ENCODE measurements around the gene TLCD5.

TLCD5 gene

GRCh38 chr11:120357620-120358019, 32.5 kb downstream of the TLCD5 start:
- intact Hi-C loops (cut with DNase I), result no loop called here
- DNase-seq, result no peak

- intact Hi-C loops (cut with DNase I), result no loop called here
- no peak for DNase-seq
These were observed 33.6 kb downstream of the TLCD5 start for GRCh38 chr11:120358729-120359128.

- intact Hi-C loops (cut with DNase I), result no loop called here
- no peak for DNase-seq
These were observed 38.3 kb downstream of the TLCD5 start for GRCh38 chr11:120363436-120363835.

- DNase-seq, result no peak
- intact Hi-C loops (cut with DNase I), result no loop called here
These were observed 40.4 kb downstream of the TLCD5 start for GRCh38 chr11:120365512-120365911.

- DNase-seq, result no peak
- intact Hi-C loops (cut with DNase I), result no loop called here
These were observed 47.2 kb downstream of the TLCD5 start for GRCh38 chr11:120372296-120372695.

- DNase-seq, result no peak
- intact Hi-C loops (cut with DNase I), result no loop called here
These were observed 50.0 kb downstream of the TLCD5 start for GRCh38 chr11:120375076-120375475.

GRCh38 chr11:120376547-120377182, 51.6 kb downstream of the TLCD5 start:
- DNase-seq, result no peak
- intact Hi-C loops (cut with DNase I), result no loop called here

GRCh38 chr11:120378474-120378873, 53.4 kb downstream of the TLCD5 start:
- intact Hi-C loops (cut with DNase I), result no loop called here
- DNase-seq, result no peak

GRCh38 chr11:120381401-120381800, 56.3 kb downstream of the TLCD5 start:
- intact Hi-C loops (cut with DNase I), result loop anchor here (10.0 kb wide), 1 partner anchor 47 kb away; the partner anchor contains the start of gene ARHGEF12
- no peak for DNase-seq
